HG03565 (cell line): ENCODE data around the gene SKI.

Experiments
- ATAC-seq: cut with Tn5 transposase; IDR thresholded peaks from one replicate; pipeline ENCODE4 v1.9.1; 2021; ENCODE audit warnings: mild to moderate bottlenecking, moderate library complexity; ENCODE audit not compliant: unreplicated experiment

SKI gene

GRCh38 chr1:2335721-2336455 is 107.8 kb downstream of the SKI start:
- no peak for ATAC-seq

DNA sequence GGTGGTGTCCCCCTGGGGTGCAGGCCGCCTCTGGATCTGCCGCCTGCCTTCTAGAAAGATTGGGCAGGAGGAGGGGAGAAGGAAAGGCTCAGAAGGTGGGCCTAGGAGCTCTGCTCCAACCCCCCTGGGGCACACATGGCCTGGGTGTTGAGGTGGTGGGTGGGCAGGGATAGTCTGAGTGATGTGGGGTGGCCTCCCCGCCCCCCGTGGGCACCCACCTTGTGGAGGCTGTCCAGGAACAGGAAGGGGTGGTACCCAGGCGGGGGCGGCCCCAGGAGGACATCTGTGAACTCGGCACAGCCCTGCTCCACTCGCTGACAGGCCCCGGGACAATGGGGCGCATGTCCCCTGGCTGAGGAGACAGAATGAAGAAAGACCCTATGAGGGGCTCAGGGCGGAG is 108.4 kb downstream of the SKI start:
- ATAC-seq, result no peak

GRCh38 chr1:2337081-2337480 is 109.0 kb downstream of the SKI start:
- ATAC-seq, result no peak

- no peak for ATAC-seq
These were observed 109.4 kb downstream of the SKI start for GRCh38 chr1:2337501-2337900.

GRCh38 chr1:2339206-2340085 is 111.3 kb downstream of the SKI start:
- no peak for ATAC-seq

GRCh38 chr1:2340086-2340917 is 112.2 kb downstream of the SKI start:
- no peak for ATAC-seq

DNA sequence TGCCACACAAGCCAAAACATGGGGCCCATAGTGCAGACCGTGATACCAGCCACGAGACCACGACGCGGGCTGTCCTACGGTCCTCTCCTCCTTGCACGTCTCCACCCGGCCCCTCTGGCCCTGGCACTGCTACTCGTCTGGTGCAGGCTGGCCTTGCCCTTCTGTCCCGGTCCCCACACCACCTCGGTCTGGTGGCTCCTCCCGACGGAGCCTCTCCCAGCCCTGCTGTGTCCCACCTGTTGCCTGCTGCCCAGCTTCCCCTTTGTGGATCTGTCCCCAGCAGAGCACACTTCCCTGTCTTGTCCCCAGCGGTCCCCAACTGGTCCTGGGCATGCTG is 112.8 kb downstream of the SKI start:
- no peak for ATAC-seq

- ATAC-seq, result no peak
These were observed 113.7 kb downstream of the SKI start for GRCh38 chr1:2341706-2342383.

- ATAC-seq, result no peak
These were observed 114.4 kb downstream of the SKI start for GRCh38 chr1:2342384-2343022.

GRCh38 chr1:2343023-2343935 is 115.2 kb downstream of the SKI start:
- ATAC-seq, result no peak

DNA sequence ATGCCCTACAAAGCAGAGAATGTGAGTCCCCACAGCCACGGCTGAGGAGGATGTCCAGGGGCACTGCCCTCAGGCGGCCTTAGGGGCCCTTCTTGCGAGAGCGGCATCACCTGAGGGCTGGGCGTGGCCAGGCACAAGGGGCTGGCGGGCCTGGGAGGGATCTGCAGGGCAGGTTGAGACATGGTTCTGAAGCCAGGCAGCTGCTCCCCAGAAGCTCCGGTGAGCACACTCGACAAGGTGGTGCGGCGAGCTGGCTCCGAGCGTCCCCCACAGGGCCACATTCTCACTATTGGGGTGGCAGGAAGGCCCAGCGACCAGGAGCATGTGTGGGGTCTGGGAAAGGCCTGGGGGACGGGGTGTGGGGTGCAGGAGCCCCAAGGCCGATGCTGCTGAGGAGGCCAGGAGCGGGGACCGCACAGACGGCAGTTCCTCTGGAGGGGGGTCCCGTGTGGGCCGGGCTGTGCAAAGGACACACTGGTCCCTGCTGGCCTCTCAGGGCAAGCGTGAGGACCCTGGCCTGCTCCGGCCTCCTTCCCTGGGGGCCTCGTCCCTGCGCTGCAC is 116.1 kb downstream of the SKI start:
- no peak for ATAC-seq

DNA sequence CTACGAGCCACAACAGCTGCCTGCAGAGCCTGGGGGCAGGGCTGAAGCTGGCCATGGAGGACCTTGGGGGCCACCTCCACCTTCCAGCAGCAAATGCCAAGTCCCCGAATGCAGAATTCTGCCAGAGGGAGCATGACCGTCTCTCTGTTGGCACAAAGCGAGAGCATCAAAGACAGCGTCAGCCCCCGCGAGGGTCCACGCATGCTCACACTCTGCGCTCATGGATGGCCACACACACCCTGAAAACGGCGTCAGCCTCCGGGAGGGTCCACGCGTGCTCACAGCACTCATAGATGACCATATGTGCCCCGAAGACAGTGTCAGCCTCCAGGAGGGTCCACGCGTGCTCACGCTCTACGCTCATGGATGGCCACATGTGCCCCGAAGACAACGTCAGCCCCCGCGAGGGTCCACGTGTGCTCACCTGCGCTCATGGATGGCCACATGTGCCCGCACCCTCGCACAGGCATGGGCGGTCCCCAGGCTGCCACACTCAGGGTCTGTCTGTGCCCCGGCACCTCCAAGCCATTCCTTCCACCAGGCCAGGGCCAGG is 116.7 kb downstream of the SKI start:
- ATAC-seq, result no peak

GRCh38 chr1:2345297-2346075 is 117.4 kb downstream of the SKI start:
- no peak for ATAC-seq

DNA sequence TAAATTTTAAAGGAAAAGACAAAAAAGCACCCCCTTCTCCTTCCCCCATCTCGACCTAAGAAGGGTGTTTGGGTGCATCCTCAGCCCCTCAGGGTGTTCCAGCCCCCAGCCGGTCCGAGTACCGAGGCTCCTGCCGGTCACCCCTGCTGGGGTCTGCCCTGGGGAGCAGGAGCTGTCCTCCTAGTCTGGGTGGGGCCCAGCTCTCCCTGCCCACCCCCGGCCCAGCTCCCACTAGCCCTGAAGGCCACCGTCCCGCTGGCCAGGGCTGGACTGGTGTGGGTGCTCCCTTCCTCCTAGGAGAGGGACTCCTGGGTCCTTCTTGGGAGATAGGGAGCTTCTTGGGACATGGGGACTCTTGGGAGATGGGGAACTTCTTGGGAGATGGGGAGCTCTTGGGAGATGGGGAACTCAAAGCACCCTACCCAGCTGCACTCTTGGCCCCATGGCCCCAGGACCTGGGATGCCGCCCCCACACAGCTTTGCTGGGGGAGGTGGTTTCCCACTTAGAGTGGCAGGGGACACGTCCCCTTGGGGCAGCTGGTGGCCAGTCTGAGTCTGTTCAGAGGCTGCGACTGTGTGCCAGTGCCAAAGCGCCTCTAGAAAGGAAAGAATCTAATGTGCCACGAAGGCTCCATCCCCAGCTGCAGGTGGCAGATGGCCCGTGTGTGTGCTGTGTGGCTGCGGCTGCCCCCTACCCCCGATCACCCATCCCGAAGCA is 118.7 kb downstream of the SKI start:
- ATAC-seq, result no peak

GRCh38 chr1:2347409-2347785 is 119.3 kb downstream of the SKI start:
- no peak for ATAC-seq

- no peak for ATAC-seq
These were observed 119.8 kb downstream of the SKI start for GRCh38 chr1:2347896-2348295.
